Trophoblast cell (in vitro differentiated cells and primary cell): ENCODE measurements around the gene IGIP.

Source experiments
- DNase-seq, 2 donors: peaks; one replicate each; pipeline ENCODE4 v3.0.0-alpha.2; 2016
- H2AFZ ChIP-seq: 2 replicates; pipeline ENCODE4 v1.6.1; 2013; ENCODE audit warnings: low read length, moderate library complexity, mild to moderate bottlenecking; ENCODE audit not compliant: insufficient read depth, poor library complexity
- H2AK5ac ChIP-seq: 2 replicates; pipeline ENCODE4 v1.6.1; 2013; ENCODE audit warnings: mild to moderate bottlenecking, low read length
- H2BK120ac ChIP-seq: 2 replicates; pipeline ENCODE4 v1.6.1; 2013; ENCODE audit warnings: low read length, mild to moderate bottlenecking, moderate library complexity; ENCODE audit not compliant: insufficient read depth, poor library complexity
- H2BK12ac ChIP-seq: 2 replicates; pipeline ENCODE4 v1.6.1; 2013; ENCODE audit warnings: mild to moderate bottlenecking, low read length, moderate library complexity
- H2BK5ac ChIP-seq: 2 replicates; pipeline ENCODE4 v1.6.1; 2013; ENCODE audit warnings: low read length, low read depth, moderate library complexity, mild to moderate bottlenecking; ENCODE audit not compliant: poor library complexity
- H3K14ac ChIP-seq: 2 replicates; pipeline ENCODE4 v1.6.1; 2013; ENCODE audit warnings: mild to moderate bottlenecking, low read length
- H3K18ac ChIP-seq: 2 replicates; pipeline ENCODE4 v1.6.1; 2013; ENCODE audit warnings: mild to moderate bottlenecking, low read length
- H3K23ac ChIP-seq: 2 replicates; pipeline ENCODE4 v1.6.1; 2013; ENCODE audit warnings: low read length
- H3K27ac ChIP-seq: 2 replicates; pipeline ENCODE4 v1.5.1; 2013; ENCODE audit warnings: low read depth, mild to moderate bottlenecking, inconsistent platforms, low read length, moderate library complexity
- H3K27me3 ChIP-seq: 2 replicates; pipeline ENCODE4 v1.6.1; 2013; ENCODE audit warnings: inconsistent platforms, mild to moderate bottlenecking, low read length, moderate library complexity; ENCODE audit not compliant: insufficient read depth
- H3K36me3 ChIP-seq, 2 experiments: 1 replicate in 1 of 2; 2 replicates in 1 of 2; pipeline ENCODE4 v1.6.1; 2013; ENCODE audit warnings: low read length in 2 of 2, mild to moderate bottlenecking in 2 of 2, moderate library complexity in 1 of 2; ENCODE audit not compliant: insufficient read depth in 2 of 2, control insufficient read depth in 1 of 2
- H3K4ac ChIP-seq: 2 replicates; pipeline ENCODE4 v1.6.1; 2013; ENCODE audit warnings: low read depth, mild to moderate bottlenecking, low read length, moderate library complexity
- H3K4me1 ChIP-seq, 2 experiments: 1 replicate in 1 of 2; 2 replicates in 1 of 2; pipeline ENCODE4 v1.6.1; 2013; ENCODE audit warnings: low read length in 2 of 2, mild to moderate bottlenecking in 2 of 2, moderate library complexity in 1 of 2; ENCODE audit not compliant: insufficient read depth in 2 of 2, control insufficient read depth in 1 of 2
- H3K4me2 ChIP-seq: 2 replicates; pipeline ENCODE4 v1.6.1; 2013; ENCODE audit warnings: inconsistent platforms, mild to moderate bottlenecking, low read length, moderate library complexity
- H3K4me3 ChIP-seq: 2 replicates; pipeline ENCODE4 v1.5.1; 2013; ENCODE audit warnings: mild to moderate bottlenecking, low read depth, low read length, inconsistent platforms
- H3K79me1 ChIP-seq: one replicate; pipeline ENCODE4 v1.6.1; 2013; ENCODE audit warnings: low read length
- H3K79me2 ChIP-seq: 2 replicates; pipeline ENCODE4 v1.6.1; 2013; ENCODE audit warnings: low read length, mild to moderate bottlenecking; ENCODE audit not compliant: control insufficient read depth, insufficient read depth, poor library complexity
- H3K9ac ChIP-seq: 2 replicates; pipeline ENCODE4 v1.6.1; 2013; ENCODE audit warnings: mild to moderate bottlenecking, low read length
- H3K9me3 ChIP-seq: 2 replicates; pipeline ENCODE4 v1.6.1; 2013; ENCODE audit warnings: low read depth, mild to moderate bottlenecking, control low read depth, inconsistent platforms, low read length; ENCODE audit not compliant: insufficient read depth
- H4K12ac ChIP-seq: 2 replicates; pipeline ENCODE4 v1.6.1; 2013; ENCODE audit warnings: low read depth, mild to moderate bottlenecking, low read length, moderate library complexity
- H4K8ac ChIP-seq: 2 replicates; pipeline ENCODE4 v1.6.1; 2013; ENCODE audit warnings: low read depth, mild to moderate bottlenecking, low read length, moderate library complexity
- H4K91ac ChIP-seq: one replicate; pipeline ENCODE4 v1.6.1; 2013; ENCODE audit warnings: low read depth, mild to moderate bottlenecking, low read length, moderate library complexity
- WGBS: extraction: QIAGEN DNeasy Blood & Tissue Kit; methylation state at CpG from one replicate; pipeline ENCODE4 v1.1.7; 2013; ENCODE audit warnings: missing lambda C conversion rate; ENCODE audit not compliant: insufficient read length, insufficient coverage; ENCODE audit errors: extremely low coverage; 5-methylcytosine and 5-hydroxymethylcytosine counted together

The IGIP gene

DNA sequence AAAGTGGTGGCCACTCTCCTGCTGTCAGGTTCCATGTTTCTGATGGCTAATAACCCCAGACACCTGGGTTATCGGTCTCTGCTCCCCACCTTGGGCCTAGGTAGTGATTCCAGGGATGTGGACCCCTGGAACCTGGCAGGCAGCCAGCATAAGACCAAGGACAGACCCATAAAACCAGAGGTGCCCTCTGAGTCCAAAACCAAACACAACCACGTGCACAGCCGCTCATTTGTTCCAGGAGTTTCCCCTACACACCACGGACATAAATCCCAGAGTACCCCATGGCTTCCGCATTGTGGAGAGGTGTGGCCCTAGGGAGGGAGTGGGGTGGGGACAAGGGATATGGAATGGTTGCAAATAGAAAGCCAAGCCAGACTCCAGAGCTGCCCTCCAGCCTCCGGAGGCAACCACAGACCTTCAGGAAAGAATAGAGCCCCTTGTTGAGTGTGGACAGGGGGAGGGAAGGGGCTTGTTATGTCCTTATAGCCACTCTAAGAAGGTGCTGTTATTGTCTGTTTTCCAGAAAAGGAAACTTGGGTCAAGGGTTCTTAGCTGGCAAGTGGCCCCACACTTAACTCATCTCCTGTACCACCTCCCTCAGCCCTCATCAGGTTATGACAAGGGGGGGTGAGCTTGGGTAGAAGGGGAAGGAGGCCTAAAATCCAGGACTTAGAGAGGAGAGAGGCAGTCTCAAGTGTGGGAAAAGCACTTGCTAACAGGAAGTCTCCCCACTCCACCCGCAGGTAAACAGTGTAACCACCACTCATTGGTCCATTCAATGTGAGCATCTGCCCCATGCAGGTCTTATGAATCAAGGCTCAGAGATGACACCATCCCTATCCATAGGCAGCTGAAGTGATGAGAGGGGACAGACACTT is 25.6 kb downstream of the IGIP start:
- H3K4me1 ChIP-seq: peaks cover 13 to 31% of the 10 kb centered on the region in 2 experiments
- no peak overlapping the region for H2AFZ ChIP-seq
- DNase-seq: peak in 1 of 2 donors; percentile 38

DNA sequence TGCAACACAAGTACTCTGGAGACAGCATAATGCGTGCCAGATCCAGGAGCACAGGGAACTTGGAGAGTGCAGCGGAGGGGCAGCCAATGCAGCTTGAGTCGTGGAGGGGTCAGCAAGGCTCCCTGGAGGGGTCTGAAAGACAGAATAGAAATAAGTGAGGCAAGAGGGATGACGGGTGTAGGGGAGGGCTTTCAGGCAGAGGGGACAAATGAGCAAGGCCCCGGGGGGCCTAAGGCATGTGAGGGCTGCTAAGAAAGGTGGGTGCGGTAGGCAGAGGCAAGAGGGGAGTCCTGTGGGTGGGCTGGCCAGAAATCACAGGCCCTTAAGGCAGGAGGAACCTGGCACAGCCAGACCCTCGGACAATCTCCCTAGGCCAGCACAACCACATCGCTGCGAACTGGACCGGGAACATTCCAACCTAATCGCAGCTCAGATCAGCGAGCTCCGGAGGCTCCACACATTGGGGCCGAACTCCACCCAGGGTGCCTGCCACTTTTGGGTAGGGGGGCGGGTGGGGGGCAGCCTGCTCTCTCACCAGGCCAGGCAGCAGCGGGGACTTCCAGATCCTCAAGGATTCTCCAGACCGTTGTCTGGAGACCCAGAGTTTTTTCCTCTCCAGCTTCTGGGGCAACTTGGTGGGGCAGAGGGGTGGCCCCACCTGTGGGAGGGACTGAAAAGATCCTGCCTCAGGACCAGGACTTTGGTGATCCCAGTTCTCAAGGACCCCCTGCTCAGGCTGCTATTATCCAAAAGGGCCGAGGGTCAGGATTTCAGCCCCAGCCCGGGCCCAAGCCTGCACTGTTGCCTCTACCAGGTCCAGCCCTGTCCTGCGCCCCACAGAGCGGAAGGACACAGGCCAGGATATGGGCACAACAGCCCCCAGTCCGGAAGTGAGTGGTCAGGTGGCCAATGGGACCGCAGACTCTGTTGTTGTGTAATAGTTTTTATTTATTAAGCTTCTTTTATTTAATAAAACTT is 26.6 kb downstream of the IGIP start:
- peak; percentile 43 to 72 for DNase-seq
- Histone ChIP-seq H3K14ac (peak overlapping the region; percentile 2), H3K4me1 (peaks cover 13 to 31% of the 10 kb centered on the region in 2 experiments), H4K8ac (no peak overlapping the region), H2BK5ac (no peak overlapping the region), H4K91ac (peak overlapping the region; percentile 32), H2BK120ac (peak overlapping the region; percentile 8), H3K18ac (no peak overlapping the region), H3K4me3 (no peak overlapping the region), H2BK12ac (peak overlapping the region; percentile 10), H3K23ac (no peak overlapping the region), H3K9ac (no peak overlapping the region), H3K79me1 (peaks cover 1% of the 10 kb centered on the region), H4K12ac (no peak overlapping the region), H3K27ac (no peak overlapping the region), H3K79me2 (no peaks in the 10 kb centered on the region), H2AFZ (no peak overlapping the region), H3K4me2 (peak overlapping the region; percentile 42), H3K9me3 (no peaks in the 10 kb centered on the region), H2AK5ac (no peak overlapping the region), H3K36me3 (no peaks in the 10 kb centered on the region), H3K27me3 (peaks cover 8% of the 10 kb centered on the region), H3K4ac (no peak overlapping the region)
- WGBS: no CpG with 5 or more reads among the region's 23 CpGs

More for the DNA sequence above, 25.6 kb downstream of the IGIP start:
- no peak overlapping the region for H3K23ac ChIP-seq
- H2BK120ac ChIP-seq: no peak overlapping the region
- H3K9ac ChIP-seq: no peak overlapping the region
- no peak overlapping the region for H4K12ac ChIP-seq
- H3K18ac ChIP-seq: no peak overlapping the region
- H4K91ac ChIP-seq: no peak overlapping the region
- H3K9me3 ChIP-seq: no peaks in the 10 kb centered on the region
- H3K79me1 ChIP-seq: peaks cover 1% of the 10 kb centered on the region
- H3K27me3 ChIP-seq: peaks cover 11% of the 10 kb centered on the region
- H4K8ac ChIP-seq: no peak overlapping the region
- H2AK5ac ChIP-seq: no peak overlapping the region
- H3K4ac ChIP-seq: no peak overlapping the region
- H3K27ac ChIP-seq: no peak overlapping the region
- peak overlapping the region; percentile 2 for H3K14ac ChIP-seq
- peak overlapping the region; percentile 10 for H2BK12ac ChIP-seq
- no peaks in the 10 kb centered on the region for H3K79me2 ChIP-seq
- no peak overlapping the region for H3K4me2 ChIP-seq
- no peak overlapping the region for H3K4me3 ChIP-seq
- no peak overlapping the region for H2BK5ac ChIP-seq
- no peaks in the 10 kb centered on the region for H3K36me3 ChIP-seq
- no CpG with 5 or more reads among the region's 7 CpGs for WGBS

DNA sequence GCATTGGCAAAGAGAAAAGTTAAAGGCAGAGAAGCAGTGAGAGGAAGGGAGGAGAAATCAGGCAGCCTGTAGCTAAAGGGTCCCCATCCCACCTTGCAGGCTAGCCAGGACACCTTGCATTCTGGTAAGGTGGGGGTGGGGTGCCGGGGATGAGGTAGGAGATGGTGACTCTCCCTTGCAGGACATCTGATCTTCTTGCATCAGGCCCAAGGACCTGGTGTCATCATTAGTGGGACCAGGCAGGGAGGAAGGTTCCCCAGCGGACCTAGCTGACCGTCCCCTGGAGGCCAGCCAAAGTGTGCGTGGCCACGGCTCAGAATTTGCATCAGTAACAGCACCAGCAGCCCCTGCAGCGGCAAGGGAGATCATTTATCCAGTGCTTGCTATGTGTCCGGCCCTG is 27.5 kb downstream of the IGIP start:
- H3K79me2 ChIP-seq: no peaks in the 10 kb centered on the region
- no peak overlapping the region for H3K9ac ChIP-seq
- no peak for DNase-seq
- H2BK5ac ChIP-seq: no peak overlapping the region
- H4K8ac ChIP-seq: no peak overlapping the region
- no peak overlapping the region for H3K4me2 ChIP-seq
- H3K23ac ChIP-seq: no peak overlapping the region
- no peaks in the 10 kb centered on the region for H3K9me3 ChIP-seq
- H2BK12ac ChIP-seq: no peak overlapping the region
- no peaks in the 10 kb centered on the region for H3K27me3 ChIP-seq
- no peak overlapping the region for H3K4ac ChIP-seq
- no peak overlapping the region for H2AK5ac ChIP-seq
- H4K91ac ChIP-seq: no peak overlapping the region
- no peak overlapping the region for H3K18ac ChIP-seq
- no peak overlapping the region for H3K4me3 ChIP-seq
- no peak overlapping the region for H3K27ac ChIP-seq
- no peak overlapping the region for H2AFZ ChIP-seq
- H3K79me1 ChIP-seq: peaks cover 1% of the 10 kb centered on the region
- peaks cover 13 to 33% of the 10 kb centered on the region in 2 experiments for H3K4me1 ChIP-seq
- no peak overlapping the region for H3K14ac ChIP-seq
- H3K36me3 ChIP-seq: no peaks in the 10 kb centered on the region
- WGBS: no CpG with 5 or more reads among the region's 7 CpGs
- H4K12ac ChIP-seq: no peak overlapping the region
- H2BK120ac ChIP-seq: no peak overlapping the region

DNA sequence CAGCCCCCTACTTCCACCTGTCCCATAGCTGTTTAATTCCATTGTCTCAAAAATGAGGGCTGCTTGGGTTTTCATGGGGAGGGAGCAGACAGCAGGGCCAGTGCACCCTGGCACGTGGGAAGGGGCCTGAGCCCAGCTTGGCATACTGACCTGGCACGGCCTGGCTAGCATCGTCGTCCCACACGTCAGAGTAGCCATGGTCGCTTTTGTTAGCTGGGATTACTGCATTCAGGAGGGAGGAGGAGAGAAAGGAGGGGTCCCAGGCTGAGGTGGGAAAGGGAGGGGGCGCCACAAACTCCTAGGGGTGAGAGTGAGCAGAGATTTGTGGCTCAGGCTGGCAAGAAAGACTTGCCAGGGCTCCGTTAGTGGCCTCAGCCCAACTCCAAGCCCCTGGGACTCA is 28.2 kb downstream of the IGIP start:
- no peak overlapping the region for H4K91ac ChIP-seq
- no peaks in the 10 kb centered on the region for H3K79me2 ChIP-seq
- no peaks in the 10 kb centered on the region for H3K36me3 ChIP-seq
- H3K23ac ChIP-seq: no peak overlapping the region
- no peak for DNase-seq
- no peak overlapping the region for H3K4me3 ChIP-seq
- WGBS: no CpG with 5 or more reads among the region's 8 CpGs
- H3K4me2 ChIP-seq: no peak overlapping the region
- no peak overlapping the region for H2AFZ ChIP-seq
- peaks cover 13 to 33% of the 10 kb centered on the region in 2 experiments for H3K4me1 ChIP-seq
- H3K18ac ChIP-seq: no peak overlapping the region
- H3K79me1 ChIP-seq: peaks cover 1% of the 10 kb centered on the region
- H4K8ac ChIP-seq: no peak overlapping the region
- no peak overlapping the region for H2BK12ac ChIP-seq
- H2BK120ac ChIP-seq: no peak overlapping the region
- H3K27ac ChIP-seq: no peak overlapping the region
- no peaks in the 10 kb centered on the region for H3K9me3 ChIP-seq
- H3K14ac ChIP-seq: no peak overlapping the region
- H3K4ac ChIP-seq: no peak overlapping the region
- no peaks in the 10 kb centered on the region for H3K27me3 ChIP-seq
- no peak overlapping the region for H2BK5ac ChIP-seq
- H2AK5ac ChIP-seq: no peak overlapping the region
- no peak overlapping the region for H3K9ac ChIP-seq
- no peak overlapping the region for H4K12ac ChIP-seq
